ENCODE measurements around the gene EIF3CL.
"Not testable (repeated sequence)": the region's sequence is repeated elsewhere in the genome, so short reads cannot be mapped to it uniquely, and the experiment has no call there.

GRCh38 chr16:28403220-28404072, at the start of gene EIF3CL:
- TF ChIP-seq CTCF (IDR thresholded peaks at IDR 0.05); POLR2A (IDR thresholded peaks at IDR 0.05); POLR2AphosphoS5 (IDR thresholded peaks at IDR 0.05; ENCODE audit: insufficient read depth in 1 of 2, low read depth in 1 of 2): not testable (repeated sequence)
